ENCODE results near the gene GSTM5. TPM values are rescaled to one million over a fixed set of nuclear protein-coding genes. Genes with fewer than 3 reads are reported as not detected.
"Not testable (repeated sequence)": the region's sequence is repeated elsewhere in the genome, so short reads cannot be mapped to it uniquely, and the experiment has no call there.

Gene GSTM5
- total RNA-seq, 1 donor from 2014 or later: 23.3 TPM

- Histone ChIP-seq H3K4me1 (no peaks in the 10 kb centered on the region), H3K27ac (no peak overlapping the region), H3K36me3 (no peaks in the 10 kb centered on the region), H3K9me3 (no peaks in the 10 kb centered on the region), H3K27me3 (no peaks in the 10 kb centered on the region), H3K4me3 (no peak overlapping the region)
- intact Hi-C loops (cut with DNase I): no loop called here
- no peak for TF ChIP-seq CTCF (IDR thresholded peaks at IDR 0.05)
- DNase-seq (ENCODE audit: low spot score in 2 of 2): no peak
Observed at GRCh38 chr1:109704173-109704572, 7.9 kb upstream of the GSTM5 start.

- DNase-seq (ENCODE audit: low spot score in 2 of 2): no peak
- intact Hi-C loops (cut with DNase I): no loop called here
- Histone ChIP-seq H3K9me3 (no peaks in the 10 kb centered on the region), H3K27me3 (no peaks in the 10 kb centered on the region), H3K4me1 (no peaks in the 10 kb centered on the region), H3K36me3 (no peaks in the 10 kb centered on the region), H3K4me3 (no peak overlapping the region), H3K27ac (no peak overlapping the region)
- no peak for TF ChIP-seq CTCF (IDR thresholded peaks at IDR 0.05)
Observed at GRCh38 chr1:109705411-109705810, 6.6 kb upstream of the GSTM5 start.

- H3K4me1 ChIP-seq; H3K4me3 ChIP-seq; intact Hi-C loops (cut with DNase I); DNase-seq (ENCODE audit: low spot score in 2 of 2); H3K27me3 ChIP-seq; H3K27ac ChIP-seq; H3K36me3 ChIP-seq; H3K9me3 ChIP-seq: not testable (repeated sequence)
Observed at GRCh38 chr1:109708949-109709348, 3.1 kb upstream of the GSTM5 start.

GRCh38 chr1:109709822-109710221, 2.2 kb upstream of the GSTM5 start:
- DNase-seq (ENCODE audit: low spot score in 2 of 2); H3K9me3 ChIP-seq; intact Hi-C loops (cut with DNase I); H3K27ac ChIP-seq; H3K27me3 ChIP-seq; H3K4me3 ChIP-seq; H3K36me3 ChIP-seq; H3K4me1 ChIP-seq: not testable (repeated sequence)

GRCh38 chr1:109712321-109712864, 342 bp downstream of the GSTM5 start:
- Histone ChIP-seq H3K36me3 (no peaks in the 10 kb centered on the region), H3K4me1 (no peaks in the 10 kb centered on the region), H3K27ac (no peak overlapping the region), H3K4me3 (peak overlapping the region; percentile 6 to 57), H3K27me3 (no peaks in the 10 kb centered on the region), H3K9me3 (no peaks in the 10 kb centered on the region)
- DNase-seq (ENCODE audit: low spot score in 2 of 2): no peak
- intact Hi-C loops (cut with DNase I): no loop called here
- TF ChIP-seq CTCF (IDR thresholded peaks at IDR 0.05): no peak

- no peaks in the 10 kb centered on the region for H3K36me3 ChIP-seq
- H3K4me3 ChIP-seq: no peak overlapping the region
- DNase-seq (ENCODE audit: low spot score in 2 of 2): no peak
- TF ChIP-seq CTCF (IDR thresholded peaks at IDR 0.05): no peak
- no peaks in the 10 kb centered on the region for H3K4me1 ChIP-seq
- intact Hi-C loops (cut with DNase I): no loop called here
- H3K9me3 ChIP-seq: no peaks in the 10 kb centered on the region
- no peaks in the 10 kb centered on the region for H3K27me3 ChIP-seq
- no peak overlapping the region for H3K27ac ChIP-seq
Observed at GRCh38 chr1:109713636-109714035, 1.6 kb downstream of the GSTM5 start.

Measured in ascending aorta (tissue), 2 donors.